CD4-positive, CD25-positive, alpha-beta regulatory T cell (primary cell): ENCODE results near the gene MRFAP1. TPM values are rescaled to one million over a fixed set of nuclear protein-coding genes. Genes with fewer than 3 reads are reported as not detected.
A peak's percentile ranks its signal among the peaks of the same experiment; 100 is the strongest.
"Not testable (repeated sequence)": the region's sequence is repeated elsewhere in the genome, so short reads cannot be mapped to it uniquely, and the experiment has no call there.

Experiments used
- ATAC-seq, 2 donors: fragments of 150-1000 bp; cut with Tn5 transposase; one replicate each; pipeline ENCODE4 v1.10.0; 2021; ENCODE audit warnings: low read depth in 2 of 2, moderate number of reproducible peaks in 2 of 2, moderate library complexity in 1 of 2
- DNase-seq, 3 donors: peaks; one replicate each; pipeline versions ENCODE4 v3.0.0 to v3.0.0-alpha.2; 2012 to 2022; ENCODE audit warnings: mixed read lengths in 1 of 3
- H3K27ac ChIP-seq: one replicate; pipeline ENCODE4 v1.7.0; 2013; ENCODE audit warnings: mild to moderate bottlenecking, low read length; ENCODE audit not compliant: insufficient read depth, poor library complexity, severe bottlenecking
- H3K27me3 ChIP-seq: one replicate; pipeline ENCODE4 v1.7.0; 2013; ENCODE audit warnings: low read length; ENCODE audit not compliant: control insufficient read depth, insufficient read depth
- H3K36me3 ChIP-seq: one replicate; pipeline ENCODE4 v1.7.0; 2013; ENCODE audit warnings: mild to moderate bottlenecking, low read length, moderate library complexity; ENCODE audit not compliant: control insufficient read depth, insufficient read depth
- H3K4me1 ChIP-seq: 2 replicates; pipeline ENCODE4 v1.7.0; 2013; ENCODE audit warnings: mild to moderate bottlenecking, low read length; ENCODE audit not compliant: insufficient read depth, control insufficient read depth, poor library complexity, severe bottlenecking
- H3K4me3 ChIP-seq: one replicate; pipeline ENCODE4 v1.7.0; 2013; ENCODE audit warnings: low read depth, mild to moderate bottlenecking, low read length, moderate library complexity
- H3K9me3 ChIP-seq, 2 experiments: 1 replicate in 1 of 2; 2 replicates in 1 of 2; pipeline ENCODE4 v1.7.0; 2013; ENCODE audit warnings: low read length in 2 of 2, mild to moderate bottlenecking in 1 of 2, moderate library complexity in 1 of 2; ENCODE audit not compliant: control insufficient read depth in 2 of 2
- H3K27ac Mint-ChIP-seq, 3 donors: one replicate each; pipeline ENCODE4 v1.8.0; 2020 to 2022; ENCODE audit warnings: mild to moderate bottlenecking in 3 of 3, mixed read lengths in 3 of 3, moderate library complexity in 2 of 3
- H3K27me3 Mint-ChIP-seq: one replicate; pipeline ENCODE4 v1.8.0; 2022; ENCODE audit warnings: mild to moderate bottlenecking, mixed read lengths
- H3K36me3 Mint-ChIP-seq: one replicate; pipeline ENCODE4 v1.8.0; 2020; ENCODE audit warnings: mixed read lengths
- H3K4me1 Mint-ChIP-seq, 4 donors: one replicate each; pipeline ENCODE4 v1.8.0; 2020 to 2022; ENCODE audit warnings: mixed read lengths in 4 of 4, mild to moderate bottlenecking in 1 of 4
- H3K4me3 Mint-ChIP-seq, 4 donors: one replicate each; pipeline ENCODE4 v1.8.0; 2020 to 2022; ENCODE audit warnings: mild to moderate bottlenecking in 4 of 4, mixed read lengths in 4 of 4, moderate library complexity in 3 of 4
- H3K9me3 Mint-ChIP-seq, 7 donors: one replicate each; pipeline ENCODE4 v1.8.0; 2020 to 2022; ENCODE audit warnings: mixed read lengths in 7 of 7, mild to moderate bottlenecking in 3 of 7, moderate library complexity in 2 of 7
- polyA plus RNA-seq, 4 donors: library from polyadenylated mRNA; unstranded; fragments of 300-500 nt; fragmentation: Illumina TruSeq; gene quantifications; one replicate each; pipeline ENCODE4 v1.2.3, GENCODE V29; 2021
- total RNA-seq: library from RNA; stranded (reverse); gene quantifications from one replicate; pipeline ENCODE4 v1.2.3, GENCODE V29; 2022

Gene MRFAP1
- total and polyA plus RNA-seq, 5 donors from 2014 or later = 148 to 202 (median 186) TPM

DNA sequence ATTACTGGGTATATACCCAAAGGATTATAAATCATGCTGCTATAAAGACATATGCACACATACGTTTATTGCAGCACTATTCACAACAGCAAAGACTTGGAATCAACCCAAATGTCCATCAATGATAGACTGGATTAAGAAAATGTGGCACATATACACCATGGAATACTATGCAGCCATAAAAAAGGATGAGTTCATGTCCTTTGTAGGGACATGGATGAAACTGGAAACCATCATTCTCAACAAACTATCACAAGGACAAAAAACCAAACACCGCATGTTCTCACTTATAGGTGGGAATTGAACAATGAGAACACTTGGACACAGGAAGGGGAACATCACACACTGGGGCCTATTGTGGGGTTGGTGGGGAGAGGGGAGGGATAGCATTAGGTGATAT lies 14.8 kb downstream of the MRFAP1 start:
- not testable (repeated sequence) for H3K4me3 Mint-ChIP-seq, H3K36me3 ChIP-seq, H3K27ac Mint-ChIP-seq, H3K4me3 ChIP-seq, H3K9me3 ChIP-seq, H3K27me3 ChIP-seq, H3K36me3 Mint-ChIP-seq, ATAC-seq, H3K9me3 Mint-ChIP-seq, H3K27ac ChIP-seq, DNase-seq
- Mint-ChIP-seq H3K27me3 (peaks cover 29% of the 10 kb centered on the region), H3K4me1 (peaks cover 0 to 19% (median 2%) of the 10 kb centered on the region in 4 donors)
- peaks cover 11% of the 10 kb centered on the region for H3K4me1 ChIP-seq

DNA sequence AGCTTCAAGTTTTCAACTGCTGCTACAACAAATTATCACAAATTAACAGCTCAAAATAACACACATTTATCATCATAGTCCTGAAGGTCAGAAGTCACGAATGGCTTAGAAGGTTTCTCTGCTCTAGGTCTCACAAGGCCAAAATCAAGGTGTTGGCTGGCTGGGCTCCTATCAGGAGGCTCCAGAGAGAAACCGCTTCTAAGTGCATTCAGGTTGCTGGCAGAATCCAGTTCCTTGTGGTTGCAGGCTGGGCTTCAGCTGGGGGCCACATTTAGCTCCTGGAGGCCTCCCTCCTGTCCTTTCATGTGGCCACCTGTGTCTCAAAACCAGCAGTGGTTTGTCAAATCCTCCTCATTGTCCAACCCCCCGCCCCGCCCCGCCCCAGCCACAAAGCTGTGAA lies 15.4 kb downstream of the MRFAP1 start:
- peaks cover 28% of the 10 kb centered on the region for H3K27me3 Mint-ChIP-seq
- H3K9me3 Mint-ChIP-seq = peaks cover 0 to 1% (median 0%) of the 10 kb centered on the region in 7 donors
- no peak for ATAC-seq

DNA sequence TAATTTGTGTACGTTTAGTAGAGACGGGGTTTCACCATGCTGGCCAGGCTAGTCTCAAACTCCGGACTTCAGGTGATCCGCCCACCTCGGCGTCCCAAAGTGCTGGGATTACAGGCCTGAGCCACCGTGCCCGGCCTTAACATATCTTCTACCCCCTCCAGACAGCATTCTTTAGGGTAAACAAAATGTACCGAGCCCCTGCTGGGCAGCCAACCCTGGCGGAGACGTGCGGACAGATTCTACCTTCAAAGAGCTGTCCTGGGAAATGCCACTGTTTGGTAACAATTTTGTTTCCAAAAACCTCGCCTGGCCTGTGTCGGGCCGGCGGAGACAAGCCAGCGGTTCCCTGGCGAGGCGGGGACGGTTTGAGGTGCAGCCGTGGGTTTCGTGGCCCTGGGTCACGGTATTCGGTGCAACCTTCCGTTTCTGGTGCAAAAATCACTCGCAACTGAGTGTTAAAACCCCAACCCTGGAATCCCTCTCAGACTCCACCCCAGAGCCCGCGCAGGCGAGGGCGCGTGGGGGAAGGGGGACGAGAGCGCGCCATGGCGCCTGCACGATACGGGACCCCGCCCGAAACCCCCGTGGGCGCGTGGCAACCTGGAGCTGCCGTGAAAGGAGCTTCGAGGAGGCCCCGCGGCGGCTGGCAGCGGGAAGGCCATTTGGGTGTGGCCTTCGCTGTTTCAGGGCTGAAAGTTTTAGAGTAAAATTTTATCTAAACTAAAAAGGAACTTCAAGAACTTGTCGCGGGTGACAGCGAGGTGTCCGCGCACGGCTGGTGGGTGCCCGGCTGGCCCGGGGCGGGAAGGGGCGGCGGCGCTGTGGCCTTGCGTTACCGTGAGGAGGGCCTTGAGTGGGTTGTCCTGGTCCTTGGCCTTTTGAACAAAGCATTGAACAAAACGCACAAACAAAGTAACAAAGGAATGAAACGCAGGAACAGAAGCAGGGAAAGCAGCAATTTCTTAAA lies 17.0 kb downstream of the MRFAP1 start:
- Mint-ChIP-seq H3K4me3 (peak overlapping the region in 1 of 4 donors; percentile 76), H3K27me3 (peaks cover 44% of the 10 kb centered on the region), H3K27ac (no peak overlapping the region), H3K4me1 (peaks cover 0 to 19% (median 2%) of the 10 kb centered on the region in 4 donors), H3K9me3 (peaks cover 0 to 1% (median 0%) of the 10 kb centered on the region in 7 donors), H3K36me3 (no peaks in the 10 kb centered on the region)
- ATAC-seq (no peak), DNase-seq (no peak)
- Histone ChIP-seq H3K27me3 (peaks cover under 1% of the 10 kb centered on the region), H3K27ac (no peak overlapping the region), H3K4me3 (no peak overlapping the region), H3K9me3 (no peaks in the 10 kb centered on the region), H3K4me1 (peaks cover 11% of the 10 kb centered on the region), H3K36me3 (no peaks in the 10 kb centered on the region)

More for the DNA sequence above, 15.4 kb downstream of the MRFAP1 start:
- Histone ChIP-seq H3K27ac (no peak overlapping the region), H3K9me3 (no peaks in the 10 kb centered on the region), H3K4me1 (peaks cover 11% of the 10 kb centered on the region), H3K4me3 (no peak overlapping the region), H3K36me3 (no peaks in the 10 kb centered on the region), H3K27me3 (no peaks in the 10 kb centered on the region)
- Mint-ChIP-seq H3K27ac (no peak overlapping the region), H3K4me1 (peaks cover 0 to 19% (median 2%) of the 10 kb centered on the region in 4 donors), H3K4me3 (no peak overlapping the region), H3K36me3 (no peaks in the 10 kb centered on the region)
- DNase-seq = no peak

DNA sequence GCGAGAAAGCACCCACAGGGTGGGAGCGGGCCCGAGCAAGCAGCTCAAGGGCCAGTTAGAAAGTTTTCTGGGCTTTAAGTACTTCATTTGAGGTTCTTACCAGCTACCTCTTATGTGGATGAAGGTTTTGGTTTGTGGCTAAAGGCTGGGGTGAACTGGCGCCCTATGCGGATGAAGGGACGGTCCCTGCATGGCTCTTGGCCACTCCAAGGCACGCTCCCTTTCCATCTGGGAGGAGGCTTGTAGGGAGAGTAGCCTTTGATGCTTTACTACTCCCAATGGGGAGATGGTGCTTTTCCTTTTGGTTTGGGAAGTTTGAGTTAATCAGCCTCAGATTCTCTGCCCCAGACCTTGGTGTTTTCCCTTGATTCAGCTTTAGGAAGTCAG lies 17.7 kb downstream of the MRFAP1 start:
- Mint-ChIP-seq H3K9me3 (peaks cover 0 to 1% (median 0%) of the 10 kb centered on the region in 7 donors), H3K36me3 (no peaks in the 10 kb centered on the region), H3K4me1 (peaks cover 0 to 19% (median 2%) of the 10 kb centered on the region in 4 donors), H3K27me3 (peaks cover 51% of the 10 kb centered on the region), H3K27ac (peak overlapping the region in 2 of 3 donors; percentile 59 to 60), H3K4me3 (peak overlapping the region; percentile 43 to 85 (median 76))
- H3K27ac ChIP-seq = no peak overlapping the region
- no peaks in the 10 kb centered on the region for H3K36me3 ChIP-seq
- peaks cover 11% of the 10 kb centered on the region for H3K4me1 ChIP-seq
- no peaks in the 10 kb centered on the region for H3K9me3 ChIP-seq
- DNase-seq (no peak), ATAC-seq (no peak)
- H3K4me3 ChIP-seq = no peak overlapping the region
- peaks cover 7% of the 10 kb centered on the region for H3K27me3 ChIP-seq

DNA sequence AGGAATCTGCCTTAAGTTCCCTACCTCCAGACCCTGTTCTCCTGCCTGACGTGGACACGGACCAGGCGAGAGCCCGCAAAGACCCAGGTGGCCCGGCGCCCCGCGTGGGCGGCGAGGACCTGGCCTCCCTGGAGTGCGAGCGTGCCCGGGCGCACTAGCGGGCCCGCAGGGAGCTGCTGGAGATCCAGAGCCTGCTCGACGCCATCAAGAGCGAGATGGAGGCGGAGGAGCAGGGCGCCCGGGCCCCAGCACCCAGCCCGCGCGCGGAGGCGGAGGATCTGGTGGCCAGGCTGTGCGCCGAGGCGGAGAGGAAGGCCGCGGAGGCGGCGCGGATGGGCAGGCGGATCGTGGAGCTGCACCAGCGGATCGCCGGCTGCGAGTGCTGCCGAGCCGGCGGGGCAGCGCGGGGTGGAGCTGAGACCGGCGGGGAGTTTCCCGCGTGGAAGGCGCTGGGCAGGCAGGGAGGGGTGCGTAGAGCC lies 18.2 kb downstream of the MRFAP1 start:
- H3K27ac ChIP-seq = no peak overlapping the region
- H3K4me3 ChIP-seq = peak overlapping the region; percentile 73

DNA sequence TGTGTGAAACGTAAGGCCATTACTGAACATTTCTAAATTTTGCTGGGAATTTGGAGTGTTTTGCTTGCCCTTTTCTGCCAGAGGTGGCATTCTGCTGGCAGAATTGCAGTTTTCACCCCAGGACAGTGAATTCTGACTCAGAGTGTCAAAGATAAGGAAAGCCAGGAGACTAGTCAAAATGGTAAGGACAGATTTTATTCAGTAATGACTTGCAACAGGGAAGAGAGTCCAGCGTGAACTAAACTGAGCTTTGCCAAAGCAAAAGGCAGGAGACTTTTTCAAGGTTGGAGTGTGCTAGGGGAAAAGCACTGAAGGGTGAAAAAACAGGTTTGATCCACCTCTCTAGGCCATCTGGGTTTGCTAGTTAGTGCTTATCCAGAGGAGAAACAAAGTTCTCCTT lies 19.4 kb downstream of the MRFAP1 start:
- Mint-ChIP-seq H3K4me1 (peaks cover 0 to 22% (median 2%) of the 10 kb centered on the region in 4 donors), H3K36me3 (no peaks in the 10 kb centered on the region), H3K4me3 (peak overlapping the region in 1 of 4 donors; percentile 23), H3K9me3 (peaks cover 0 to 1% (median 0%) of the 10 kb centered on the region in 7 donors), H3K27me3 (peaks cover 57% of the 10 kb centered on the region), H3K27ac (no peak overlapping the region)
- DNase-seq (no peak), ATAC-seq (no peak)
- no peaks in the 10 kb centered on the region for H3K9me3 ChIP-seq
- peaks cover 13% of the 10 kb centered on the region for H3K27me3 ChIP-seq
- H3K4me3 ChIP-seq = no peak overlapping the region
- no peak overlapping the region for H3K27ac ChIP-seq
- H3K36me3 ChIP-seq = no peaks in the 10 kb centered on the region
- peaks cover 23% of the 10 kb centered on the region for H3K4me1 ChIP-seq

More for the DNA sequence above, 18.2 kb downstream of the MRFAP1 start:
- Histone ChIP-seq H3K9me3 (no peaks in the 10 kb centered on the region), H3K36me3 (no peaks in the 10 kb centered on the region), H3K4me1 (peaks cover 11% of the 10 kb centered on the region), H3K27me3 (peaks cover 12% of the 10 kb centered on the region)
- peak; percentile 77 to 81 for ATAC-seq
- Mint-ChIP-seq H3K4me1 (peaks cover 0 to 21% (median 2%) of the 10 kb centered on the region in 4 donors), H3K27ac (peak overlapping the region in 2 of 3 donors; percentile 60 to 62), H3K9me3 (peaks cover 0 to 1% (median 0%) of the 10 kb centered on the region in 7 donors), H3K27me3 (peaks cover 55% of the 10 kb centered on the region), H3K4me3 (peak overlapping the region; percentile 68 to 85 (median 76)), H3K36me3 (no peaks in the 10 kb centered on the region)
- DNase-seq = peak; percentile 44 to 54 (median 51)

DNA sequence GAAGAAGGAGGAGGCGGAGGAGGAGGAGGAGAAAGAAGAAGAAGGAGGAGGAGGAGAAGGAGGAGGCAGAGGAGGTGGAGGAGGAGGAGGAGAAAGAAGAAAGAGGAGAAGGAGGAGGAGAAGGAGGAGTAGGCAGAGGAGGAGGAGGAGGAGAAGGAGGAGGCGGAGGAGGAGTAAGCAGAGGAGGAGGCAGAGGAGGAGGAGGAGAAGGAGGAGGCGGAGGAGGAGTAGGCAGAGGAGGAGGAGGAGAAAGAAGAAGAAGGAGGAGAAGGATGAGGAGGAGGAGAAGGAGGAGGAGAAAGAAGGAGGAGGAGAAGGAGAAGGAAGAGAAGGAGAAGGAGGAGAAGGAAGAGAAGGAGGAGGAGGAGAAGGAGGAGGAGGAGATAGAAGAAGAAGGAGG lies 19.9 kb downstream of the MRFAP1 start:
- no peak overlapping the region for H3K27ac ChIP-seq
- no peak overlapping the region for H3K27ac Mint-ChIP-seq
- ATAC-seq (no peak), DNase-seq (no peak)
- peaks cover 0 to 22% (median 2%) of the 10 kb centered on the region in 4 donors for H3K4me1 Mint-ChIP-seq
- peaks cover 0 to 1% (median 0%) of the 10 kb centered on the region in 7 donors for H3K9me3 Mint-ChIP-seq
- peaks cover 57% of the 10 kb centered on the region for H3K27me3 Mint-ChIP-seq
- peaks cover 18% of the 10 kb centered on the region for H3K27me3 ChIP-seq
- peak overlapping the region in 1 of 4 donors; percentile 12 for H3K4me3 Mint-ChIP-seq
- no peaks in the 10 kb centered on the region for H3K36me3 ChIP-seq
- H3K4me1 ChIP-seq = peaks cover 24% of the 10 kb centered on the region
- H3K36me3 Mint-ChIP-seq = no peaks in the 10 kb centered on the region
- no peaks in the 10 kb centered on the region for H3K9me3 ChIP-seq
- H3K4me3 ChIP-seq = no peak overlapping the region
